Activated CD8-positive, alpha-beta memory T cell treated with anti-CD3 and anti-CD28 coated beads for 36 hours (primary cell): ENCODE measurements around the gene TGM6. TPM values are rescaled to one million over a fixed set of nuclear protein-coding genes. Genes with fewer than 3 reads are reported as not detected.

ENCODE experiments used
- CTCF ChIA-PET: fragments of 350-600 bp; sonication (Branson Sonifier 250); formaldehyde crosslinking; loops from one replicate; lab custom pipeline; 2021; ENCODE audit warnings: antibody characterized with exemption; lab: Charles Lee
- POLR2A ChIA-PET: fragments of 350-600 bp; sonication (Branson Sonifier 250); formaldehyde crosslinking; loops from one replicate; lab custom pipeline; 2021; ENCODE audit warnings: antibody characterized with exemption; lab: Charles Lee
- total RNA-seq, 2 experiments: library from RNA; stranded (reverse); gene quantifications; one replicate each; pipeline ENCODE4 v1.2.3, GENCODE V29; 2021

The TGM6 gene
- total RNA-seq, 2 experiments from 2014 or later, result not detected

DNA sequence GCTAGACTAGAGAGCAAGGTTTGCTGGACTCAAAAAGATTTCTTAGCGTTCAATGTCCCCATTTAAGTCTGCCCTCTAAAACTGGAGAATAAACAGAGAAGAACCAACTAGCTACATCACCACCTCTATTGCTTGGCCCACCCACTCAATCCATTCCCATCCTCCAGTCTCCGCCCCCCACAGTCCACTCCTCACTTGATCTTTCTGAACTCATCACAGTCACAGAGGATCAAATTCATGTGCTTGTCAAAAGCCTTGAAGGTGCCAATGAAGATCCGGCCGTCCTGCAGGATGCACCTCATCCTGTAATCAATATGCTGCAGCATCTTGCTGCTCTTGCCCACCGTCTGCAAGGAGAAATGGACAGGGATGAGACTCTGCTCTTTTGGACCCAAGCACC lies 86.7 kb downstream of the TGM6 start:
- CTCF ChIA-PET, result interaction anchor here (0.7 kb wide), 1 partner anchor 53 kb away, joined by 3 read pairs; no protein-coding TSS in a partner anchor
- POLR2A ChIA-PET, result interaction anchor here (0.5 to 1.1 kb wide), 2 partner anchors 11 to 90 kb away, joined by 3 to 5 read pairs; no protein-coding TSS in a partner anchor

GRCh38 chr20:2468581-2469407 lies 88.1 kb downstream of the TGM6 start:
- POLR2A ChIA-PET, result interaction anchor here (0.8 to 3.2 kb wide), 3 partner anchors 8 to 184 kb away, joined by 3 to 14 read pairs (median 7); partner anchors contain the start of gene NOP56

GRCh38 chr20:2469991-2470422 lies 89.3 kb downstream of the TGM6 start:
- POLR2A ChIA-PET, result interaction anchor here (0.6 to 3.2 kb wide), 6 partner anchors 9 to 195 kb away, joined by 3 to 14 read pairs (median 6); partner anchors contain the start of gene NOP56

More at GRCh38 chr20:2468581-2469407, 88.1 kb downstream of the TGM6 start:
- CTCF ChIA-PET, result interaction anchor here (1.1 to 1.5 kb wide), 2 partner anchors 15 to 17 kb away, joined by 3 to 4 read pairs; no protein-coding TSS in a partner anchor

GRCh38 chr20:2470423-2471193 lies 89.9 kb downstream of the TGM6 start, which contains the start of gene SNRPB:
SNRPB (minus strand) TSS chr20:2470789; CDS start chr20:2470690, 99 bp downstream.
- CTCF ChIA-PET, result interaction anchor here (0.9 to 1.8 kb wide), 6 partner anchors 12 to 263 kb away, joined by 3 to 7 read pairs (median 3); partner anchors contain the start of genes NOP56 and ZNF343
- POLR2A ChIA-PET, result interaction anchor here (0.6 to 3.2 kb wide), 7 partner anchors 9 to 194 kb away, joined by 3 to 14 read pairs (median 6); partner anchors contain the start of genes IDH3B and NOP56

More at GRCh38 chr20:2469991-2470422, 89.3 kb downstream of the TGM6 start:
- CTCF ChIA-PET, result interaction anchor here (1.0 to 1.8 kb wide), 5 partner anchors 16 to 263 kb away, joined by 3 to 7 read pairs (median 3); partner anchors contain the start of genes NOP56 and ZNF343

DNA sequence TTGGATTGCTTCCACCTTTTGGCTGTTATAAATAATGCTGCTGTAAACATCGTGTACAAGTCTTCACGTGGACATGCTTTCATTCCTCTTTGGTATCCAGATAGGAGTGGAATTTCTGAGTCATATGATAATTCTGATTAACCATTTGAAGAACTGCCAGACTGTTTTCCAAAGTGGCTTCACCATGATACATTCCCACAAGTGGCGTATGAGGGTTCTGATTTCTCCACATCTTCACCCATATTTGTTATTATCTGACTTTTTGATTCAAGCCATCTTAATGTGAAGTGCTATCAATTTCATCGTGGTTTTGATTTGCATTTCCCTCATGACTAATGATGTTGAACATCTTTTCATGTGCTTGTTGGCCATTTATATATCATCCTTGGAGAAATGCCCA lies 92.8 kb downstream of the TGM6 start:
- CTCF ChIA-PET, result no interaction called here

DNA sequence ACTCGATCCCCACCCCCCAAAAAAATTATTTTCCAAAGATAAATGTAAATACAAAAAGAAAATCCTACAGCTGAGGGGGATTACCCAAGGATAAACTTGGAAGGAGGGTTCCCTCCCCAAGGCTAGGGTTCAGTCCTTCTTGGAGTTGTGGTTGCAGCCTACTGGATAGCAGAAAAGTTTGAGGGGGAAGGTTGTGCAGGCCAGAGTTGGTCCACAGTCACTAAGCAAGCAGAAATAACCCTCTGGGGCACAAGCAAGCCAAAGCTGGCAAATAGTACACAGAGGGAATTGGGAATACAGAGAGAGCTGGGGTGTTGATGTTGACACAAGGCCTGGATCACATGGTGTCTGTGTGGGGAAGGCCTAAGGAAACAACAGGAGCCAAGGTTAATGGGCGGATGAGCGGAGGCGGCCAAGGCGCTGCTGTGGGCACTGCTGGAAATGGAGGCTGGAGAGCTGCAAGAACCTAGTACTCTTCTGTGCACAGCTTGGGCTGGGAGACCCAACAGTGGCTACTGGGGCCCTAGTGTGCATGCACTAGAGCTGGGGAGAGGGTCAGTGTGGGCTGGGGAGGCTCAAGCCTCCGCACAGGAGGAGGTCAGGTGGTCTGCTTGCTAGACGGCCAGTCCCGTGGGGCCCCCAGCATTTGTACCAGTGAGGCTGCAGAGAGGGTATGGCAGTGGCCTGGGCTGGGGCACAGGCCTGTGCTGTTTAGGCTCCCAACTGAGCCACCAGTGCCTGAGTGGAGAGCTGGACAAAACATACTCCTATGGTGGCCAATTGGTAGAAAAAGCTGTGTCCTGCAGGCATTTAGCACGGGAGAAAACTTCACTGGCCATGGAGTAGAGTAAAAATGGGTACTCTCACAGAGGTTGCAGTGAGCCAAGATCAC lies 95.4 kb downstream of the TGM6 start:
- ChIA-PET CTCF (no interaction called here), POLR2A (no interaction called here)

More for the DNA sequence above, 92.8 kb downstream of the TGM6 start:
- POLR2A ChIA-PET, result no interaction called here

DNA sequence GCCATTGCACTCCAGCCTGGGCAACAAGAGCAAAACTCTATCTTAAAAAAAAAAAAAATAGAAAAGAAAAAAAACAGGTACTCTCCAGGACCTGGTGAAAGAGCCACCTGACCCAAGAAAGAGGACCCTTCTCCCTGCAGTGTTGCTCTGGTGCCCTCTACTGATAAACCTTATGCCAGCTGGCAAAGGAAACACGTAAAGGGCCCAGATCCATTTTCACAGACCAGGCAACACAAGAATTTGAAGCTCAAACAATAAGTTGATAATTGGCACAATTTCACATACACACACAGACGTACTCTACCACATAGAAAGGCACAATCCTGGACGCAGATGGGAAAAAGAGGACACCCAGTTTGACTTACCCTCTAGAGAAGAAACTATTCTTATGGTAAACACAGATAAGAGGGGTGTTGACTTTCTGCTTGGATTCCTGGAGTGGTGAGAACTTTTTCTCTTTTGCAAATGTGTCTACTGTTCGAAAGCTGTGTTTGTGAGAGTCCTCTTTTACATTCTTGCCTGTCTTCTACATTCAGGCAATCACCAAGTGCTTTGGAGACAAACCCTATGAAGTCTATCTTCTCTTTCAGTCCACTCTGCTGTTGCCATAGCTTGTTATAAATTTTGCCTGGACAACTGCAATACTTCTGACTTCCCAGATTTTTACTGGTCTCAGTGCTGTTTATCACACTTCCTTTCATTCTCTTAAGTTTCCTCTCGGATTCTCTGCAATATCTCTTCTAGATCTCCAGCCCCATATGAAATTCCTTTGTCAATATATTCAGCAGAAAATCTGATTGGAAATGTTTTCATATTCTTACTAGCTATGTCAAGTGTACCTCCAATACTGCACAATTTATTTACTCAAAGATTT lies 96.3 kb downstream of the TGM6 start:
- ChIA-PET POLR2A (no interaction called here), CTCF (no interaction called here)

GRCh38 chr20:2480381-2480780 lies 99.7 kb downstream of the TGM6 start:
- ChIA-PET POLR2A (no interaction called here), CTCF (interaction anchor here (0.9 kb wide), 1 partner anchor 41 kb away, joined by 3 read pairs; no protein-coding TSS in a partner anchor)

Other genes with a start within 250 kb of the TGM6 start
- not detected for gene TGM3, start 84.9 kb upstream of the TGM6 start, total RNA-seq
- 100 to 1,000 TPM; 462 to 463 TPM for gene SNRPB, start 89.9 kb downstream of the TGM6 start, total RNA-seq
- gene ZNF343, start 128.0 kb downstream of the TGM6 start, total RNA-seq, result 10 to 100 TPM; 10.8 to 12.4 TPM
- not detected for gene TMC2, start 155.7 kb downstream of the TGM6 start, total RNA-seq